Endometrial microvascular endothelial cells (primary cell): ENCODE results near the gene MOCS1. TPM values are rescaled to one million over a fixed set of nuclear protein-coding genes. Genes with fewer than 3 reads are reported as not detected.
"Not testable (repeated sequence)": the region's sequence is repeated elsewhere in the genome, so short reads cannot be mapped to it uniquely, and the experiment has no call there.

Experiments used
- in situ Hi-C: cut with HindIII; loops from 2 replicates; pipeline ENCODE4 v1.10.0; 2017; ENCODE audit warnings: low sequenced_read_pairs, low pct_unique_long_range_greater_than_20kb; ENCODE audit errors: inconsistent ontology term
- total RNA-seq: library from RNA; depleted of rRNA; stranded (reverse); fragments of >200 nt; gene quantifications from one replicate; pipeline ENCODE4 v1.2.3, GENCODE V29; 2015; ENCODE audit errors: inconsistent ontology term

The MOCS1 gene
- 5.4 TPM for total RNA-seq

- in situ Hi-C loops, result no loop called here
These were observed at the start of gene MOCS1 for GRCh38 chr6:39934131-39934757. MOCS1 (minus strand) TSS chr6:39934462; CDS start chr6:39934417, 45 bp downstream.

DNA sequence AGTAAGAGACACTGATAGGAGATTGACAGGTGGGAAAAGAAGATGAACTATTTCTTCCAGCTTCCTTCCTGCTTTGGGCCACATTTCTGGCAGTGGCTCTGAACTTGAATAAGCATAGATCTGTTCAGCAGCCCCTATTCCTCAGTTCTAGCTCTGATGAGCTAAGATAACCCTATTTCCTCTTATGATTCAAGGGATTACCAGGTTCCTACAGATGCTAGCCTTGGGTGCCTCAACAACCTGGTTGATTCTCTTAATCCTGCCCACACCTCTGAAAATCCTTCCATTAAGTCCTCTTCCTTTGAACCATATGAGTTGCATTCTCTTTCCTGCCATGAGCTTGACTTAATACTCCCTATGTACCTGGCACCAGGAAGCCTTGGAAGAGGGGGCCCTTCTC lies 49.8 kb upstream of the MOCS1 start:
- in situ Hi-C loops, result no loop called here

GRCh38 chr6:39983193-39983592 lies 48.9 kb upstream of the MOCS1 start:
- in situ Hi-C loops, result no loop called here

GRCh38 chr6:39982720-39983119 lies 48.5 kb upstream of the MOCS1 start:
- in situ Hi-C loops, result no loop called here

GRCh38 chr6:39980839-39981580 lies 46.7 kb upstream of the MOCS1 start:
- in situ Hi-C loops, result no loop called here

DNA sequence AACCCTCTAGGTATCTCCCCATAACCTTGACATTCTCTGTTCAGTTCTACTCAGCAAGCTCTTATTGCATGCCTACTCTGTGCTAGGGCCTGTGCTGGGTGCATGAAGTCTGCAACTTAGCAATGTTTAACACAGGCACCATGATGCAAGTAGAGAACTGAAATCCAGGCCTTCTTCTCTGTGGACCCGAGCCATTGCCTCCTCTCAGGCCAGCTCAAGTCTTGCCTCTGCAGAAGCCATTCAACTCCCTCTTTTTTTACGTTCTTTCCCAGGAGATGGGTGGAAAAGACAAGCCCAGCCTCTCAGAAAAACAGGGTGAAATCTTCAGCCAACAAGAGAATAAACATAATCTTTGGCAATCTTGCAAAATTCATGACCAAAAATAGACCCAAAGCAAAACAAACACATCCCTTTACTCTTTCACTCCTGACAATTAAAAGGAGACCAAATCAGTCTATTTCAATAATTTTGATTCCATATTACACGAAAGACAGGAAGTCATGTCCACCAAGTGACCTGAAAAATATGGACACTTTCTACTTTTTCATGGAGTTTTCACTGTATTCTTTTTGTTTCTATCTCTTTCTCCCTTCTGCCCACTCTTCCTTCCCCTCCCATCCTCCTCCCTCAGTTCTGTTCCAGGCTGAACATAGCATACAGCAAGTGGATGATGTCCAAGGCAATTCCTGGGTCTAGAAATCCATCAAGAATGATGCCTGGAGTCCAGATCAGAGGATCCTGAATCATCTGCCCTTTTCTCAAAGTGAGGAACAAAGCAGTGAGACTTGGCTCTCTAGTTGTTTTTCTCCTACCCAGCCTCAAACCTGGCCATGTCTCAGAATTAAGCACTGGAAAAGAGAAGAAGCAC lies 45.4 kb upstream of the MOCS1 start:
- in situ Hi-C loops, result no loop called here

DNA sequence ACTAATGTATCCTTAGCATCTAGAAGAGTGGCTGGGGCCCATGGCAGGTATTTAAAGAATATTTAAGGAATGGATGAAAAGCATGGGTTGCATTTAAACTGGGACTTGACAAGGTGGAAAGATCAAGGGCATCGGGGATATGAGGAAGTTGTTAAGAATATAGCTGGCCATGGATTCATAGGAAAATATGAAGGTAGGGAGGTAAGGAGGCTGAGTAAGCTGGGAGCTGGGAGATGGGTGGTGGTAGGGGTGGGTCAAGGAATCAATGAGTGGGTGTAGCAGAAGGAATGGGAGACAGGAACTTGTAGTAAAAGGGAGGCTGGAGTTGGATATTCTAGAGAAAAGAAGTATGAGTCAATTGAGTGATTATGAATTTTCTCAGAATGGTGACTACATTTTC lies 44.0 kb upstream of the MOCS1 start:
- in situ Hi-C loops, result no loop called here

DNA sequence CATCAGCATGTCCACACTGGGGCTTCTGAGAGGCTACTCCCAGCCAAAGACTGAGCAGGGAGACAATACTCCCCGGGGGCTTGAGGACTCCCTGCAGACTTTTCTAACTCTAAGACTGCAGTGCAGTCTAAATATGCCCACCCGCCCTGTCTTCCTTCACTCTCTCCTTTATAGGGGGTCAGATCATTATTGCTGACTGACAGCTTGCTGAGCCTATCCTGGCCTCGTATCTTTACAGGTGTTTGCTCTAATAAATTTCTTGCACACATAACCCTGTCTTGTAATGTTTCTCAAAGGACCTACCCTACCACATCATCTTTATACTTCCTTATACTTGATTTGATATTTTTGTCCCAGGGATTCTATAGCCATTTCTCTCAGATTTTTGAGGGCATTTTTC lies 39.4 kb upstream of the MOCS1 start:
- in situ Hi-C loops, result no loop called here

GRCh38 chr6:39972717-39973116 lies 38.5 kb upstream of the MOCS1 start:
- in situ Hi-C loops, result not testable (repeated sequence)

DNA sequence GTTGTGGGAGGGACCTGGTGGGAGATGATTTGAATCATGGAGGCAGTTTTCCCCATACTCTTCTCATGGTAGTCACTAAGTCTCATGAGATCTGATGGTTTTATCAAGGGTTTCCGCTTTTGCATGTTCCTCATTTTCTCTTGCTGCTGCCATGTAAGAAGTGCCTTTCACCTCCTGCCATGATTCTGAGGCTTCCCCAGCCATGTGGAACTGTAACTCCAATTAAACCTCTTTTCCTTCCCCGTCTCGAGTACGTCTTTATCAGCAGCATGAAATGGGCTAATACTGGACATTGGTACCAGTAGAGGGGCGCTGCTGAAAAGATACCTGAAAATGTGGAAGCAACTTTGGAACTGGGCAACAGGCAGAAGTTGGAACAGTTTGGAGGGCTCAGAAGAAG lies 36.9 kb upstream of the MOCS1 start:
- in situ Hi-C loops, result not testable (repeated sequence)

DNA sequence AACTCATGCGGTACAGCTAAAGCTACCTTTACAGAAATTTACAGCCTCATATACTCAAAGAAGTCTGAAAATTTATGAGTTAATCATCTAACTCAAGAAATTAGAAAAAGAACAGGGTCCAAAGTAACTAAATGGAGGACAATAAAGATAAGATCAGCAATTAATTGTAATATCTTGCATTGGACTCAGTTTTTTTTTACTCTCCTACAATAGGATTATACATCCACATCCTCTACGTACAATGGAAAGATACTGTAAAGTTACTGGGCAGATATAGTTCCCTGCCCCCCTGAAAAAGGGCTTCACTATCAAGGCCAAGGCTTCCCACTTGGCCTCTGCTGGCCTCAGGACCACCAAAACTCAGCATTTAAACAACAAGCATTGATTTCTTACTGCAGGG lies 31.5 kb upstream of the MOCS1 start:
- in situ Hi-C loops, result no loop called here

DNA sequence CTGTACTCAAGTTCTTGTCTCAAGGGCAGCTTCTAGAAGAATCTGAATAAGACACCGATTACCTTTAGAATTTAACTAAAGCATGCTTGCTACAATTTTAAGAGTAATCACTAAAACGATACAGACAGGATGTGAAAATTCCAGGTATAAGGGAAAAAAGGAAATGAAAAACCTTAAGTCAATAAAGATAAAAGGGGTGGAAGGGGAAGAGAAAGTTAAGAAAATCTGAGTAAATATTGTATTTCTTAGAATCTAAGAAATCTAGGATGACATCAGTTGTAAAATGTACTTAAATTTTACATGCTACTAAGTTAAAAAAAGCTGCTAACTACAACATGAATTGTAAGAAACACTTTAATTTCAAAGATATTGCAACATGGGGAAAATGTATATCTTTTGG lies 30.3 kb upstream of the MOCS1 start:
- in situ Hi-C loops, result no loop called here

DNA sequence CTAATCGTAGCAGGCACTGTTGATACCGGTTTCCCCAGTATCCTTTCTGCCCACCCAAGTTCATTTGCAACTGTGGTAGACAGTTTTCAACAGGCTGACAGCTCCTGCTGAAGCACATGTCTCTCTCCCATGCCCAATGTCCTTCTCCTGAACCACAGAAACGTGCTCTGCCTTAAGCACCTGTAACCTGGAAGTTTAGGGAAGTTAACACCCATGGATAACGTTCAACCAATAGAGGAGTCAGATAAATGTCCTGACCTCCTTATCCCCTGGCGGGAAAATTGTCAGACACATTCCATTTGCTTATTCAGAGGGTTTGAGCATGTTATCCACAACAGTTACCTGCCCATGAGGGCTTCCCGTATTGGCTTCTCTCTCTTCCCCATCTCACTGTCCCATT lies 29.8 kb upstream of the MOCS1 start:
- in situ Hi-C loops, result no loop called here

GRCh38 chr6:39962831-39963230 lies 28.6 kb upstream of the MOCS1 start:
- in situ Hi-C loops, result no loop called here

GRCh38 chr6:39961178-39961577 lies 26.9 kb upstream of the MOCS1 start:
- in situ Hi-C loops, result no loop called here

- in situ Hi-C loops, result no loop called here
These were observed 24.7 kb upstream of the MOCS1 start for GRCh38 chr6:39958947-39959346.

- in situ Hi-C loops, result no loop called here
These were observed 22.7 kb upstream of the MOCS1 start for GRCh38 chr6:39956936-39957335.

GRCh38 chr6:39953076-39953618 lies 18.9 kb upstream of the MOCS1 start:
- in situ Hi-C loops, result no loop called here

DNA sequence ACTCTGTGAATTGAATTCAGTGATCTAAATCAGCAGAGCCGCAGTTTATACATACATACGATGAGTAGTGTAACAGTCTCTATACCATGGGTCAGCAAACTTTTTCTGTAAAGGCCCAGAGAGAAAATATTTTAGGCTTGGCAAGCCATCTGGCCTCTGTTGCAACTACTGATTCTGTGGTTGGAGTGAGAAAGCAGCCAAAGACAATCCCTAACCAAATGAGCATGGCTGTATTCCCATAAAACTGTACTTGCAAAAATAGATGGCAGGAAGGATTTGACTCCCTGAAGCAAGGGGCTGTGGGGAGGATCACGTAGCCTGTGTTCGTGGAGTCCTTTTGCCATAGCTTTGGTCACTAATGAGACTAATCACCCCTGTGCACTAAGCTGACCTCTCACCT lies 17.9 kb upstream of the MOCS1 start:
- in situ Hi-C loops, result no loop called here
